Peyer's patch (tissue), 4 donors: ENCODE results near the gene PGAP6. TPM values are rescaled to one million over a fixed set of nuclear protein-coding genes. Genes with fewer than 3 reads are reported as not detected.
"Not testable (repeated sequence)": the region's sequence is repeated elsewhere in the genome, so short reads cannot be mapped to it uniquely, and the experiment has no call there.

Experiments used
- DNase-seq, 3 donors: peaks; one replicate each; pipeline ENCODE4 v3.0.0-alpha.2; 2017 to 2019
- H3K27ac ChIP-seq, 4 donors: fragments of 200-600 bp; sonication (generic); one replicate each; pipeline ENCODE4 v1.5.1; 2016 to 2019
- H3K27me3 ChIP-seq, 2 donors: fragments of 200-600 bp; sonication (generic); one replicate each; pipeline ENCODE4 v1.5.1; 2019
- H3K36me3 ChIP-seq, 3 donors: fragments of 200-600 bp; sonication (generic); one replicate each; pipeline ENCODE4 v1.5.1; 2016 to 2019
- H3K4me1 ChIP-seq, 4 donors: fragments of 200-600 bp; sonication (generic); one replicate each; pipeline ENCODE4 v1.5.1; 2016 to 2019
- H3K4me3 ChIP-seq, 4 donors: fragments of 200-600 bp; sonication (generic); 1 replicate in 3 of 4; 2 replicates in 1 of 4; pipeline ENCODE4 v1.5.1; 2016 to 2019; ENCODE audit warnings: mild to moderate bottlenecking in 1 of 4
- H3K9me3 ChIP-seq, 4 donors: fragments of 200-600 bp; sonication (generic); one replicate each; pipeline ENCODE4 v1.5.1; 2016 to 2019; ENCODE audit warnings: mild to moderate bottlenecking in 1 of 4
- CTCF ChIP-seq, 6 experiments: fragments of 450-650 bp in 4 of 6; fragments of 200-600 bp in 2 of 6; sonication (generic) in 1 of 6; IDR thresholded peaks; one replicate each; pipeline ENCODE4 v1.5.1; 2017 to 2019; ENCODE audit warnings: antibody characterized with exemption in 6 of 6, mild to moderate bottlenecking in 3 of 6, moderate library complexity in 1 of 6
- POLR2A ChIP-seq, 2 donors: fragments of 450-650 bp; IDR thresholded peaks; one replicate each; pipeline ENCODE4 v1.5.1; 2017; ENCODE audit warnings: antibody characterized with exemption in 2 of 2, mild to moderate bottlenecking in 2 of 2, moderate library complexity in 2 of 2
- total RNA-seq, 4 donors: library from RNA; depleted of rRNA; stranded (reverse); fragments of >200 nt; gene quantifications; one replicate each; pipeline ENCODE4 v1.1.0, GENCODE V29; 2016

Gene PGAP6
- total RNA-seq, 4 donors from 2014 or later = 130 to 211 (median 166) TPM

- Histone ChIP-seq H3K4me1 (peaks cover 0 to 22% (median 0%) of the 10 kb centered on the region in 4 donors), H3K4me3 (no peak overlapping the region)
These were observed 48.2 kb downstream of the PGAP6 start for GRCh38 chr16:333406-334094.

GRCh38 chr16:331181-331814, 50.5 kb downstream of the PGAP6 start:
- not testable (repeated sequence) for H3K9me3 ChIP-seq, H3K4me3 ChIP-seq, H3K27ac ChIP-seq, H3K36me3 ChIP-seq, H3K27me3 ChIP-seq, DNase-seq
- peaks cover 4 to 42% (median 6%) of the 10 kb centered on the region in 4 donors for H3K4me1 ChIP-seq

More at GRCh38 chr16:333406-334094, 48.2 kb downstream of the PGAP6 start:
- H3K9me3 ChIP-seq = no peaks in the 10 kb centered on the region
- no peak for DNase-seq
- TF ChIP-seq POLR2A (IDR thresholded peaks at IDR 0.05) (no peak), CTCF (IDR thresholded peaks at IDR 0.05) (no peak)
- H3K27me3 ChIP-seq = no peaks in the 10 kb centered on the region
- H3K36me3 ChIP-seq = no peaks in the 10 kb centered on the region
- no peak overlapping the region for H3K27ac ChIP-seq

- Histone ChIP-seq H3K4me1 (peaks cover 4 to 46% (median 10%) of the 10 kb centered on the region in 4 donors), H3K27ac (peak overlapping the region in 1 of 4 donors; percentile 26), H3K36me3 (no peaks in the 10 kb centered on the region), H3K27me3 (no peaks in the 10 kb centered on the region), H3K9me3 (no peaks in the 10 kb centered on the region), H3K4me3 (no peak overlapping the region)
- no peak for DNase-seq
- no peak for TF ChIP-seq POLR2A (IDR thresholded peaks at IDR 0.05)
- no peak for TF ChIP-seq CTCF (IDR thresholded peaks at IDR 0.05)
These were observed 51.0 kb downstream of the PGAP6 start for GRCh38 chr16:330741-331140.

GRCh38 chr16:325375-326145, 56.2 kb downstream of the PGAP6 start:
- TF ChIP-seq CTCF (IDR thresholded peaks at IDR 0.05) (no peak), POLR2A (IDR thresholded peaks at IDR 0.05) (no peak)
- Histone ChIP-seq H3K27ac (peak overlapping the region in 3 of 4 donors; percentile 23 to 89 (median 72)), H3K4me1 (peaks cover 4 to 41% (median 17%) of the 10 kb centered on the region in 4 donors), H3K36me3 (no peaks in the 10 kb centered on the region), H3K27me3 (no peaks in the 10 kb centered on the region), H3K9me3 (no peaks in the 10 kb centered on the region), H3K4me3 (peak overlapping the region in 2 of 4 donors; percentile 11 to 27)
- peak in 1 of 3 donors; percentile 52 for DNase-seq

- Histone ChIP-seq H3K9me3 (no peaks in the 10 kb centered on the region), H3K27ac (peak overlapping the region in 3 of 4 donors; percentile 38 to 89 (median 59)), H3K36me3 (peaks cover 0 to 2% (median 0%) of the 10 kb centered on the region in 3 donors), H3K4me3 (peak overlapping the region in 3 of 4 donors; percentile 11 to 27 (median 20)), H3K4me1 (peaks cover 4 to 40% (median 17%) of the 10 kb centered on the region in 4 donors), H3K27me3 (no peaks in the 10 kb centered on the region)
- DNase-seq = peak; percentile 52 to 72 (median 71)
- TF ChIP-seq CTCF (IDR thresholded peaks at IDR 0.05) (no peak), POLR2A (IDR thresholded peaks at IDR 0.05) (no peak)
These were observed 57.1 kb downstream of the PGAP6 start for GRCh38 chr16:324451-325334.
